HEK293 (cell line): ENCODE results near the gene KLF7.

Experiments used
- CTCF ChIA-PET: fragments of 350-600 bp; formaldehyde crosslinking; extraction: SDS; loops from one replicate; lab custom pipeline; 2021; ENCODE audit warnings: antibody characterized with exemption; lab: Yijun Ruan, JAX
- POLR2A ChIA-PET: fragments of 300-600 bp; formaldehyde crosslinking; extraction: SDS; loops from one replicate; lab custom pipeline; 2020; ENCODE audit warnings: antibody characterized with exemption, inconsistent platforms; lab: Yijun Ruan, JAX
- H3K27ac ChIP-seq: fragments of 200-500 bp; sonication (Bioruptor generic); 2 replicates; pipeline ENCODE4 v1.5.1; 2014; ENCODE audit warnings: low read depth, low read length, control low read depth, inconsistent platforms; ENCODE audit errors: extremely low read depth
- H3K36me3 ChIP-seq, 2 experiments: fragments of 200-500 bp in 1 of 2; sonication (Bioruptor generic) in 1 of 2; 1 replicate in 1 of 2; 2 replicates in 1 of 2; pipeline ENCODE4 v1.5.1; 2014 to 2017; ENCODE audit warnings: inconsistent platforms in 2 of 2, low read length in 2 of 2; ENCODE audit not compliant: control insufficient read depth in 2 of 2, insufficient read depth in 1 of 2
- H3K4me1 ChIP-seq: fragments of 200-500 bp; sonication (Bioruptor generic); 2 replicates; pipeline ENCODE4 v1.5.1; 2014; ENCODE audit warnings: mild to moderate bottlenecking, low read length, inconsistent platforms; ENCODE audit not compliant: control insufficient read depth, insufficient read depth
- H3K4me3 ChIP-seq: 2 replicates; pipeline ENCODE4 v1.5.1; 2011; ENCODE audit warnings: low read depth, mild to moderate bottlenecking, control low read depth, low read length, moderate library complexity
- H3K9me3 ChIP-seq: fragments of 200-500 bp; sonication (Bioruptor generic); 2 replicates; pipeline ENCODE4 v1.5.1; 2014; ENCODE audit warnings: low read depth, low read length, inconsistent platforms; ENCODE audit not compliant: control insufficient read depth, insufficient read depth
- HOXA7 ChIP-seq: sonication (generic); formaldehyde crosslinking; IDR thresholded peaks from 2 replicates; pipeline ENCODE4 v1.8.1; 2022; ENCODE audit warnings: missing genetic modification reagents, borderline replicate concordance
- KLF8 ChIP-seq: fragments of 450-650 bp; formaldehyde crosslinking; IDR thresholded peaks from 2 replicates; pipeline ENCODE4 v1.5.1; 2016; ENCODE audit warnings: missing biosample characterization, missing genetic modification characterization
- PRDM1 ChIP-seq: fragments of 450-650 bp; formaldehyde crosslinking; IDR thresholded peaks from 2 replicates; pipeline ENCODE4; 2016; ENCODE audit warnings: missing biosample characterization, missing genetic modification characterization
- TCF7L2 ChIP-seq: IDR thresholded peaks from 2 replicates; pipeline ENCODE4 v1.6.1; 2011; ENCODE audit warnings: low read depth, mild to moderate bottlenecking, inconsistent platforms, low read length, moderate library complexity, borderline replicate concordance
- TSHZ1 ChIP-seq: fragments of 450-650 bp; formaldehyde crosslinking; IDR thresholded peaks from 2 replicates; pipeline ENCODE4 v1.5.1; 2016; ENCODE audit warnings: missing biosample characterization, missing genetic modification characterization, borderline replicate concordance
- ZBTB1 ChIP-seq: fragments of 450-650 bp; formaldehyde crosslinking; IDR thresholded peaks from 2 replicates; pipeline ENCODE4 v1.5.1; 2016; ENCODE audit warnings: missing biosample characterization, missing genetic modification characterization
- ZBTB10 ChIP-seq: fragments of 450-650 bp; formaldehyde crosslinking; IDR thresholded peaks from 2 replicates; pipeline ENCODE4 v1.5.1; 2016; ENCODE audit warnings: missing biosample characterization, missing genetic modification characterization
- ZBTB26 ChIP-seq: fragments of 450-650 bp; formaldehyde crosslinking; optimal IDR thresholded peaks from 2 replicates; pipeline ENCODE3; 2016; ENCODE audit warnings: missing biosample characterization, mild to moderate bottlenecking, missing genetic modification characterization
- ZFP41 ChIP-seq: fragments of 450-650 bp; formaldehyde crosslinking; IDR thresholded peaks from 2 replicates; pipeline ENCODE4 v1.5.1; 2016; ENCODE audit warnings: missing biosample characterization, missing genetic modification characterization, borderline replicate concordance
- ZNF112 ChIP-seq: fragments of 450-650 bp; formaldehyde crosslinking; IDR thresholded peaks from 2 replicates; pipeline ENCODE4 v1.5.0; 2017; ENCODE audit warnings: missing biosample characterization, missing genetic modification characterization
- ZNF155 ChIP-seq: fragments of 450-650 bp; formaldehyde crosslinking; IDR thresholded peaks from 2 replicates; pipeline ENCODE4 v1.5.1; 2016; ENCODE audit warnings: missing biosample characterization, missing genetic modification characterization
- ZNF202 ChIP-seq: fragments of 450-650 bp; formaldehyde crosslinking; IDR thresholded peaks from 2 replicates; pipeline ENCODE4 v1.5.1; 2016; ENCODE audit warnings: missing biosample characterization, missing genetic modification characterization, borderline replicate concordance
- ZNF221 ChIP-seq: fragments of 450-650 bp; formaldehyde crosslinking; IDR thresholded peaks from 2 replicates; pipeline ENCODE4 v1.5.1; 2017; ENCODE audit warnings: missing biosample characterization, missing genetic modification characterization, borderline replicate concordance
- ZNF341 ChIP-seq: fragments of 450-650 bp; formaldehyde crosslinking; IDR thresholded peaks from 2 replicates; pipeline ENCODE4; 2016; ENCODE audit warnings: low read depth, missing biosample characterization, missing genetic modification characterization
- ZNF37A ChIP-seq: fragments of 450-650 bp; IDR thresholded peaks from 2 replicates; pipeline ENCODE4 v1.5.1; 2018; ENCODE audit warnings: missing biosample characterization, missing genetic modification characterization
- ZNF394 ChIP-seq: fragments of 450-650 bp; formaldehyde crosslinking; IDR thresholded peaks from 2 replicates; pipeline ENCODE4 v1.5.1; 2016; ENCODE audit warnings: missing biosample characterization, missing genetic modification characterization, mild to moderate bottlenecking, moderate library complexity, borderline replicate concordance
- ZNF48 ChIP-seq: fragments of 450-650 bp; formaldehyde crosslinking; IDR thresholded peaks from 2 replicates; pipeline ENCODE4 v1.5.1; 2016; ENCODE audit warnings: missing biosample characterization, missing genetic modification characterization
- ZNF600 ChIP-seq: fragments of 450-650 bp; formaldehyde crosslinking; IDR thresholded peaks from 2 replicates; pipeline ENCODE4 v1.5.1; 2016; ENCODE audit warnings: missing biosample characterization, missing genetic modification characterization
- ZNF626 ChIP-seq: fragments of 450-650 bp; sonication (Bioruptor Pico); formaldehyde crosslinking; IDR thresholded peaks from 2 replicates; pipeline ENCODE4 v1.5.1; 2018; ENCODE audit warnings: missing biosample characterization, missing genetic modification characterization, inconsistent platforms
- ZNF677 ChIP-seq: fragments of 450-650 bp; IDR thresholded peaks from 2 replicates; pipeline ENCODE4 v1.5.0; 2018; ENCODE audit warnings: missing biosample characterization, mild to moderate bottlenecking, missing genetic modification characterization, moderate library complexity
- ZSCAN16 ChIP-seq: fragments of 450-650 bp; formaldehyde crosslinking; IDR thresholded peaks from 2 replicates; pipeline ENCODE4 v1.5.1; 2016; ENCODE audit warnings: missing biosample characterization, missing genetic modification characterization
- TF ChIP-seq, protein P1 (sequence below): fragments of 450-650 bp; formaldehyde crosslinking; IDR thresholded peaks from 2 replicates; pipeline ENCODE4 v1.5.1; 2016; ENCODE audit warnings: missing biosample characterization, missing genetic modification characterization
- TF ChIP-seq, protein P2 (sequence below): fragments of 450-650 bp; formaldehyde crosslinking; IDR thresholded peaks from 2 replicates; pipeline ENCODE4 v1.5.1; 2017; ENCODE audit warnings: missing biosample characterization, missing genetic modification characterization

The KLF7 gene

DNA sequence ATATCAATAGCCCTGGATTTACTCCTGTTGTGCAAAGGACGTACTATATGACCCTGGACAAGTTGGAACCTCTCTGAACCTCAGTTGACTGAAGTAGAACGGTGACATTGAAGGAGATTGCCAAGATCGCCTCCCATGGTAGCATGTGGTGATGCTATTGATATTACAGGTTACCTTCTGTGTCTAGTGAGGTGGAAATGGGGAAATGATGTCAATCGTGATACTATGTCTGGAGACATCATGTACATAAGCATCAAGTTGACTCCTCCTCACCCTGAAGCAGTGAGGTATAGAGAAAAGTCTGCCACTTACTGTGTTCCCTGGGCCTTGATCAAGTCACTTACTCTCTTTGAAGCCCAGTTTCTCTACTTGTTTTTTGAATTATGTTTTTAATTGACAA, 93.9 kb downstream of the KLF7 start (continued):
- TF ChIP-seq ZBTB26 (tag by site-specific recombination) (no peak), ZNF394 (tag by site-specific recombination) (no peak), ZNF221 (tag by site-specific recombination) (no peak), ZSCAN16 (tag by site-specific recombination) (no peak), HOXA7 (CRISPR knock-in tag) (no peak), KLF8 (tag by site-specific recombination) (no peak), ZNF202 (tag by site-specific recombination) (no peak), TCF7L2 (no peak), PRDM1 (tag by site-specific recombination) (no peak)

DNA sequence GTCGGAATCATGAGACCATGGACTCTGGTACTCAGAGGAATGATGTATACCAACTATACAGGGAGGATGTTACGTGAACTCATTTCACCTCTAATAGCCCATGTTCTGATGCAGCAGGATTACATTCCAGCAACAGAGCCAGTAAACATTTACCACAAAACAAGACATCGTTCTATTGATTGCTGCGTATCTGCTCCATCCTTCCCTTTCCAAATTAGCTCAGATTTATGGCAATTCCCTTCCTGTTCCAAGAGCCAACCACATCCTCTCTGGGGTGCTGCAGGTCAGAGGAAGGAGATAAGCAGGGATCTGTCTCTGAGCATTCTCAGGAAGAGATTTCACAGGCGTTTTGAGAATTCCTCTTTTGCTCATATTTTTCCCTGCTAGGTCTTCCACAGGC, 98.3 kb downstream of the KLF7 start:
- H3K9me3 ChIP-seq: no peaks in the 10 kb centered on the region
- ChIA-PET CTCF (interaction anchor here (0.8 kb wide), 1 partner anchor 256 kb away, joined by 3 read pairs; no protein-coding TSS in a partner anchor), POLR2A (no interaction called here)

More for the DNA sequence above, 98.3 kb downstream of the KLF7 start:
- Histone ChIP-seq H3K4me3 (no peak overlapping the region), H3K4me1 (no peaks in the 10 kb centered on the region), H3K27ac (no peak overlapping the region), H3K36me3 (no peaks in the 10 kb centered on the region)
- TF ChIP-seq ZNF626 (tag by site-specific recombination): no peak
- TF ChIP-seq TSHZ1: no peak
- TF ChIP-seq ZNF677 (tag by site-specific recombination): no peak
- TF ChIP-seq, protein P1, sequence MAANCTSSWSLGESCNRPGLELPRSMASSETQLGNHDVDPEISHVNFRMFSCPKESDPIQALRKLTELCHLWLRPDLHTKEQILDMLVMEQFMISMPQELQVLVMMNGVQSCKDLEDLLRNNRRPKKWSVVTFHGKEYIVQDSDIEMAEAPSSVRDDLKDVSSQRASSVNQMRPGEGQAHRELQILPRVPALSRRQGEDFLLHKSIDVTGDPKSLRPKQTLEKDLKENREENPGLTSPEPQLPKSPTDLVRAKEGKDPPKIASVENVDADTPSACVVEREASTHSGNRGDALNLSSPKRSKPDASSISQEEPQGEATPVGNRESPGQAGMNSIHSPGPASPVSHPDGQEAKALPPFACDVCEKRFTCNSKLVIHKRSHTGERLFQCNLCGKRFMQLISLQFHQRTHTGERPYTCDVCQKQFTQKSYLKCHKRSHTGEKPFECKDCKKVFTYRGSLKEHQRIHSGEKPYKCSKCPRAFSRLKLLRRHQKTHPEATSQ: no peak
- TF ChIP-seq ZNF600 (tag by site-specific recombination): no peak
- TF ChIP-seq, protein P2, sequence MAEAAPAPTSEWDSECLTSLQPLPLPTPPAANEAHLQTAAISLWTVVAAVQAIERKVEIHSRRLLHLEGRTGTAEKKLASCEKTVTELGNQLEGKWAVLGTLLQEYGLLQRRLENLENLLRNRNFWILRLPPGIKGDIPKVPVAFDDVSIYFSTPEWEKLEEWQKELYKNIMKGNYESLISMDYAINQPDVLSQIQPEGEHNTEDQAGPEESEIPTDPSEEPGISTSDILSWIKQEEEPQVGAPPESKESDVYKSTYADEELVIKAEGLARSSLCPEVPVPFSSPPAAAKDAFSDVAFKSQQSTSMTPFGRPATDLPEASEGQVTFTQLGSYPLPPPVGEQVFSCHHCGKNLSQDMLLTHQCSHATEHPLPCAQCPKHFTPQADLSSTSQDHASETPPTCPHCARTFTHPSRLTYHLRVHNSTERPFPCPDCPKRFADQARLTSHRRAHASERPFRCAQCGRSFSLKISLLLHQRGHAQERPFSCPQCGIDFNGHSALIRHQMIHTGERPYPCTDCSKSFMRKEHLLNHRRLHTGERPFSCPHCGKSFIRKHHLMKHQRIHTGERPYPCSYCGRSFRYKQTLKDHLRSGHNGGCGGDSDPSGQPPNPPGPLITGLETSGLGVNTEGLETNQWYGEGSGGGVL: no peak
- no peak for TF ChIP-seq ZBTB10 (tag by site-specific recombination)
- no peak for TF ChIP-seq ZNF37A
- no peak for TF ChIP-seq ZNF155 (tag by site-specific recombination)
- no peak for TF ChIP-seq ZNF112 (tag by site-specific recombination)
- TF ChIP-seq ZNF48 (tag by site-specific recombination): no peak
- TF ChIP-seq ZNF341: no peak
- no peak for TF ChIP-seq ZBTB1 (tag by site-specific recombination)
- no peak for TF ChIP-seq ZFP41 (tag by site-specific recombination)
- no peak for TF ChIP-seq ZSCAN16 (tag by site-specific recombination)
